Endothelial cell (in vitro differentiated cells): ENCODE results near the gene PYDC1. TPM values are rescaled to one million over a fixed set of nuclear protein-coding genes. Genes with fewer than 3 reads are reported as not detected.

Source experiments
- DNase-seq: peaks from one replicate; pipeline ENCODE4 v3.0.0; 2021; ENCODE audit warnings: low spot score
- H3K27ac Mint-ChIP-seq: one replicate; pipeline ENCODE4 v1.8.0; 2021; ENCODE audit warnings: mixed read lengths, inconsistent platforms; ENCODE audit not compliant: unreplicated experiment
- H3K27me3 Mint-ChIP-seq: one replicate; pipeline ENCODE4 v1.8.0; 2021; ENCODE audit warnings: mild to moderate bottlenecking, moderate library complexity, mixed read lengths, inconsistent platforms; ENCODE audit not compliant: unreplicated experiment
- H3K36me3 Mint-ChIP-seq: one replicate; pipeline ENCODE4 v1.8.0; 2021; ENCODE audit warnings: mild to moderate bottlenecking, low read depth, mixed read lengths, inconsistent platforms; ENCODE audit not compliant: unreplicated experiment
- H3K4me1 Mint-ChIP-seq: one replicate; pipeline ENCODE4 v1.8.0; 2021; ENCODE audit warnings: mild to moderate bottlenecking, mixed read lengths, inconsistent platforms; ENCODE audit not compliant: unreplicated experiment
- H3K4me3 Mint-ChIP-seq: one replicate; pipeline ENCODE4 v1.8.0; 2021; ENCODE audit warnings: mild to moderate bottlenecking, mixed read lengths, inconsistent platforms; ENCODE audit not compliant: unreplicated experiment
- H3K9me3 Mint-ChIP-seq: one replicate; pipeline ENCODE4 v1.8.0; 2021; ENCODE audit warnings: mixed read lengths, inconsistent platforms; ENCODE audit not compliant: unreplicated experiment
- total RNA-seq: library from RNA; stranded (reverse); fragmentation: NEBNext Ultra II Directional; extraction: Animal tissue kit (Norgen Biotek cat#: 25700); gene quantifications from one replicate; pipeline ENCODE4 v1.2.1, GENCODE V29; 2021; ENCODE audit not compliant: unreplicated experiment
- TF ChIP-seq, protein P1 (sequence below): fragments of 200-600 bp; sonication (generic); IDR thresholded peaks from one replicate; pipeline ENCODE4 v1.5.0; 2021; ENCODE audit warnings: antibody characterized with exemption; ENCODE audit not compliant: unreplicated experiment

The PYDC1 gene
- total RNA-seq, 1 donor from 2014 or later: not detected

DNA sequence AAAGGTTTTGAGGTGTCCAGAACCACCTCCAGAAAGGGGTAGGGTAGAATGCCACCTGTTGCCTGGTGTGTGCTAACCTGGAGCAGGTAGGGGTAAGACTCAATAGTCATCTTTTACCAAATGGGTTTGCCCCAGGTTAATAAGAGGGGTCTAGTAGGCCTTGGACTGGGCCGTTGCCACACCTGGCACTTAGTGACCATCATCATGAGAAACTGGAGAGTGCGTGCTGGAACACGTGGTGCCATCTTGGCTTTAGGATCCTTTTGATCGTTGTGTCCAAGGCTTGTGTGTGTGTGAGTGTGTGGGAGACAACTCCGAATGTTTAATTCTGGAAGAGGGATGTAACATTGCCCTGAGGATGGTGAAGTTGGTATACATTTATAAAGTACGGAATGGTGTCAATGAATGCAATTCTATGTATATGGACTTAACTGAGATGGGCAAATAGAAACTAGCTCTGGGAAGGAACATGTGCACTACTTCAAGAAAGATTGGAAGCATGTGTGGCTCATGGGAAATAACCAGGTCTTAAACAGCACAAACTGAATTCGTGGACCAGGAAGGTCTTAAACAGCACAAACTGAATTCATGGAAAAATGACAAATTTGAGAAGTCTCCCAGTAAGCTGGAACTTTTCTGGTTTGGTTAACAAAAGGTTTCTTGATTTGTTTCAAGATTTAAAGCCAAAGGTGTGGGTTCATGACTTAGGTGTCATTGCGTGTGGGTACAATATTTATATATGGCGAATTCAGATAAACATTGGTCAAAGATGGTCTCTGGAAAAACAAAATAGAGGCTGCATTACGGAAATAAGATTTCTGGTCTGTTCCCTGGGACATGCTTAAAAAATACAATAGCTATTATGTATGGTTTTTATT, 29.8 kb downstream of the PYDC1 start:
- H3K27ac Mint-ChIP-seq: no peak overlapping the region
- H3K4me3 Mint-ChIP-seq: peak overlapping the region; percentile 64
- no peaks in the 10 kb centered on the region for H3K9me3 Mint-ChIP-seq
- DNase-seq: no peak
- H3K27me3 Mint-ChIP-seq: peaks cover 31% of the 10 kb centered on the region
- TF ChIP-seq, protein P1, sequence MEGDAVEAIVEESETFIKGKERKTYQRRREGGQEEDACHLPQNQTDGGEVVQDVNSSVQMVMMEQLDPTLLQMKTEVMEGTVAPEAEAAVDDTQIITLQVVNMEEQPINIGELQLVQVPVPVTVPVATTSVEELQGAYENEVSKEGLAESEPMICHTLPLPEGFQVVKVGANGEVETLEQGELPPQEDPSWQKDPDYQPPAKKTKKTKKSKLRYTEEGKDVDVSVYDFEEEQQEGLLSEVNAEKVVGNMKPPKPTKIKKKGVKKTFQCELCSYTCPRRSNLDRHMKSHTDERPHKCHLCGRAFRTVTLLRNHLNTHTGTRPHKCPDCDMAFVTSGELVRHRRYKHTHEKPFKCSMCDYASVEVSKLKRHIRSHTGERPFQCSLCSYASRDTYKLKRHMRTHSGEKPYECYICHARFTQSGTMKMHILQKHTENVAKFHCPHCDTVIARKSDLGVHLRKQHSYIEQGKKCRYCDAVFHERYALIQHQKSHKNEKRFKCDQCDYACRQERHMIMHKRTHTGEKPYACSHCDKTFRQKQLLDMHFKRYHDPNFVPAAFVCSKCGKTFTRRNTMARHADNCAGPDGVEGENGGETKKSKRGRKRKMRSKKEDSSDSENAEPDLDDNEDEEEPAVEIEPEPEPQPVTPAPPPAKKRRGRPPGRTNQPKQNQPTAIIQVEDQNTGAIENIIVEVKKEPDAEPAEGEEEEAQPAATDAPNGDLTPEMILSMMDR: no peak
- peaks cover 79% of the 10 kb centered on the region for H3K4me1 Mint-ChIP-seq
- peaks cover 96% of the 10 kb centered on the region for H3K36me3 Mint-ChIP-seq

DNA sequence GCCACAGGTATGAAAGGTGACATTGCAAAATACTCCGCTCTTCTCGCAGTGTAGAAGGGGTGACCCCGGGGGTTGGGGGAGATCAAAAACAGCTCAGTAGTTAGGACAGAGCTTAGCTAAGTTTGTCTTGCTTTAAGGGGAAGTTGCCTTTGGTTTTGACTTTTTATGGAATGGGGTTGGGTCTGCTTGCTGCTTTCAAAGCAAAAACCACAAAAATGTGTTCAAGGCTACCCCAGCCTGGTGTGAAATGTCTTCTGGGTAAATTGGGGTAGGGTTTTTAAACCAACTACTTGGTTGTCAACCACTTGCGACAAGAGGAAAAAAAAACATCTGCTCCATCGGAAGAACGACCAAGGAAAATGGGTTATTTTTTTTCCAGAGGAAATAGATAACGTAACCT, 30.8 kb downstream of the PYDC1 start:
- H3K4me1 Mint-ChIP-seq: peaks cover 81% of the 10 kb centered on the region
- H3K27me3 Mint-ChIP-seq: peaks cover 34% of the 10 kb centered on the region
- TF ChIP-seq, protein P1: no peak
- no peaks in the 10 kb centered on the region for H3K9me3 Mint-ChIP-seq
- peak overlapping the region; percentile 64 for H3K4me3 Mint-ChIP-seq
- DNase-seq: no peak
- peak overlapping the region; percentile 1 for H3K27ac Mint-ChIP-seq
- peaks cover 92% of the 10 kb centered on the region for H3K36me3 Mint-ChIP-seq

GRCh38 chr16:31185339-31185738, 31.6 kb downstream of the PYDC1 start:
- H3K27me3 Mint-ChIP-seq: peaks cover 35% of the 10 kb centered on the region
- peak overlapping the region; percentile 87 for H3K4me3 Mint-ChIP-seq
- TF ChIP-seq, protein P1: no peak
- no peak for DNase-seq
- H3K27ac Mint-ChIP-seq: peak overlapping the region; percentile 36
- H3K4me1 Mint-ChIP-seq: peaks cover 75% of the 10 kb centered on the region
- peaks cover 87% of the 10 kb centered on the region for H3K36me3 Mint-ChIP-seq
- no peaks in the 10 kb centered on the region for H3K9me3 Mint-ChIP-seq

GRCh38 chr16:31184888-31185287, 32.0 kb downstream of the PYDC1 start:
- no peaks in the 10 kb centered on the region for H3K9me3 Mint-ChIP-seq
- peak overlapping the region; percentile 87 for H3K4me3 Mint-ChIP-seq
- no peak for DNase-seq
- H3K27me3 Mint-ChIP-seq: peaks cover 34% of the 10 kb centered on the region
- peak overlapping the region; percentile 77 for H3K27ac Mint-ChIP-seq
- TF ChIP-seq, protein P1: no peak
- H3K4me1 Mint-ChIP-seq: peaks cover 71% of the 10 kb centered on the region
- H3K36me3 Mint-ChIP-seq: peaks cover 82% of the 10 kb centered on the region
